ENCODE measurements around the gene UBE2H. TPM values are rescaled to one million over a fixed set of nuclear protein-coding genes. Genes with fewer than 3 reads are reported as not detected.
A peak's percentile ranks its signal among the peaks of the same experiment; 100 is the strongest.

Gene UBE2H
- total and polyA plus RNA-seq, 2 of the 4 experiments (the other 2 are of a cell fraction): 34.6 to 49.4 TPM

- dilution Hi-C loops (cut with HindIII; ENCODE audit: low sequenced_read_pairs, unreplicated experiment) (no loop called here), intact Hi-C loops (cut with micrococcal nuclease) (no loop called here), in situ Hi-C loops (cut with MboI; ENCODE audit: low sequenced_read_pairs) (no loop called here)
- Histone ChIP-seq H2BK15ac (ENCODE audit: low read depth, low read length) (no peak overlapping the region), H3K9me1 (ENCODE audit: insufficient read depth, low read length) (no peaks in the 10 kb centered on the region), H3K27ac (ENCODE audit: insufficient read depth, low read length) (no peak overlapping the region), H3K79me1 (ENCODE audit: low read depth in 1 of 2, low read length in 2 of 2) (no peaks in the 10 kb centered on the region), H3K14ac (replicated peaks; ENCODE audit: low read depth, low read length) (no peak overlapping the region), H4K8ac (ENCODE audit: low read depth in 2 of 2, low read length in 2 of 2) (no peak overlapping the region), H3K4me1 (ENCODE audit: control insufficient read depth, insufficient read depth, low read length) (peaks cover 5% of the 10 kb centered on the region), H3K4ac (ENCODE audit: low read depth, low read length) (no peak overlapping the region), H4K91ac (ENCODE audit: insufficient read depth, low read depth, low read length) (no peak overlapping the region), H3K23ac (ENCODE audit: low read depth, low read length) (peak overlapping the region; percentile 62; the same call in 1 of the 2 replicates), H3K27me3 (ENCODE audit: control insufficient read depth, insufficient read depth, low read length) (peaks cover 86% of the 10 kb centered on the region), H3K4me2 (ENCODE audit: low read depth, low read length) (no peak overlapping the region), H3K9me3 (ENCODE audit: control insufficient read depth, insufficient read depth, low read length) (peaks cover 8% of the 10 kb centered on the region), H3K36me3 (ENCODE audit: control insufficient read depth, insufficient read depth, low read length) (no peaks in the 10 kb centered on the region), H2BK5ac (ENCODE audit: low read depth, low read length, poor library complexity, severe bottlenecking) (no peak overlapping the region), H4K5ac (ENCODE audit: low read depth, low read length) (no peak overlapping the region), H3K56ac (ENCODE audit: extremely low read depth, insufficient read depth, low read length) (no peak overlapping the region), H2BK120ac (ENCODE audit: low read depth, low read length) (no peak overlapping the region), H4K20me1 (ENCODE audit: insufficient read depth, low read length) (peaks cover 30% of the 10 kb centered on the region), H2AFZ (replicated peaks; ENCODE audit: low read length, poor library complexity) (peak overlapping the region; percentile 58), H3K9ac (ENCODE audit: low read depth, low read length) (no peak overlapping the region), H3K18ac (ENCODE audit: low read depth, low read length) (no peak overlapping the region), H3K4me3 (ENCODE audit: insufficient read depth, low read depth, low read length) (no peak overlapping the region), H2AK9ac (replicated peaks; ENCODE audit: low read depth, low read length, poor library complexity) (no peak overlapping the region), H2BK20ac (ENCODE audit: low read depth, low read length) (no peak overlapping the region), H2AK5ac (ENCODE audit: low read depth, low read length) (no peak overlapping the region)
- ChIA-PET CTCF (no interaction called here), POLR2A (ENCODE audit: unreplicated experiment) (no interaction called here)
- WGBS, 2 experiments (ENCODE audit: extremely low coverage in 2 of 2, insufficient read length in 1 of 2): 0% methylated on average over 8 of the region's 37 CpGs; no CpG with 5 or more reads in 1 of the 2 experiments
- no peak for TF ChIP-seq BHLHE40 (IDR thresholded peaks at IDR 0.05; ENCODE audit: low read depth, low read length)
- TF ChIP-seq FOS (IDR thresholded peaks at IDR 0.05; ENCODE audit: low read depth, low read length): no peak
- TF ChIP-seq RAD21 (IDR thresholded peaks at IDR 0.05; ENCODE audit: low read length): no peak
- no peak for TF ChIP-seq MAZ (IDR thresholded peaks at IDR 0.05; ENCODE audit: borderline replicate concordance, low read depth, low read length)
- TF ChIP-seq CHD1 (IDR thresholded peaks at IDR 0.05; ENCODE audit: low read depth, low read length): no peak
- no peak for TF ChIP-seq POLR2A (IDR thresholded peaks at IDR 0.05; ENCODE audit: low read depth, low read length)
- TF ChIP-seq SMC3 (IDR thresholded peaks at IDR 0.05; ENCODE audit: low read depth, low read length): no peak
- TF ChIP-seq MAFK (IDR thresholded peaks at IDR 0.05; ENCODE audit: low read depth, low read length): no peak
- TF ChIP-seq ELK1 (IDR thresholded peaks at IDR 0.05; ENCODE audit: borderline replicate concordance, low read depth, low read length): no peak
- TF ChIP-seq MXI1 (IDR thresholded peaks at IDR 0.05; ENCODE audit: borderline replicate concordance, low read depth, low read length): no peak
- no peak for TF ChIP-seq NFE2L2 (IDR thresholded peaks at IDR 0.05; ENCODE audit: low read depth, low read length)
- no peak for TF ChIP-seq CTCF (conservative IDR thresholded peaks at IDR 0.05; ENCODE audit: low read depth, low read length)
- ATAC-seq (ENCODE audit: low read depth) (no peak), DNase-seq (no peak)
- BruUV-seq (replicated peaks): no TSS peak
Observed at GRCh38 chr7:129784783-129785684, 167.7 kb downstream of the UBE2H start.

Measured in IMR-90 (cell line).